Left ventricle myocardium inferior (tissue), 1 donor: Measurements from ENCODE around the gene FBXO8. TPM values are rescaled to one million over a fixed set of nuclear protein-coding genes. Genes with fewer than 3 reads are reported as not detected.

Experiments
- DNase-seq: peaks from one replicate; pipeline ENCODE4 v3.0.0-alpha.2; 2020
- H3K27ac ChIP-seq: fragments of 200-600 bp; replicated peaks from 2 replicates; pipeline ENCODE4 v1.8.0; 2021
- H3K27me3 ChIP-seq: fragments of 200-600 bp; 2 replicates; pipeline ENCODE4 v1.8.0; 2021; ENCODE audit warnings: low read depth
- H3K36me3 ChIP-seq: fragments of 200-600 bp; 2 replicates; pipeline ENCODE4 v1.8.0; 2021
- H3K4me1 ChIP-seq: fragments of 200-600 bp; 2 replicates; pipeline ENCODE4 v1.8.0; 2021
- H3K4me3 ChIP-seq: fragments of 200-600 bp; 2 replicates; pipeline ENCODE4 v1.8.0; 2021; ENCODE audit warnings: mild to moderate bottlenecking, moderate library complexity
- H3K9me3 ChIP-seq: fragments of 200-600 bp; replicated peaks from 2 replicates; pipeline ENCODE4 v1.8.0; 2021
- intact Hi-C: fragments of 100-400 bp; cut with micrococcal nuclease; formaldehyde crosslinking; loops from one replicate; pipeline ENCODE4 v1.11.0; 2022
- total RNA-seq: library from RNA; stranded (reverse); fragmentation: NEBNext Ultra II Directional; extraction: Animal tissue kit (Norgen Biotek cat#: 25700); gene quantifications from one replicate; pipeline ENCODE4 v1.2.1, GENCODE V29; 2021
- TF ChIP-seq, protein P1 (sequence below): fragments of 200-600 bp; IDR thresholded peaks from 2 replicates; pipeline ENCODE4 v1.8.0; 2021; ENCODE audit warnings: antibody characterized with exemption, mild to moderate bottlenecking, borderline replicate concordance
- donor health status: DM: no; HTN: yes; CAD: no; lungs with severe emphysema.

Gene FBXO8
- total RNA-seq, 1 donor from 2014 or later = 29.5 TPM

DNA sequence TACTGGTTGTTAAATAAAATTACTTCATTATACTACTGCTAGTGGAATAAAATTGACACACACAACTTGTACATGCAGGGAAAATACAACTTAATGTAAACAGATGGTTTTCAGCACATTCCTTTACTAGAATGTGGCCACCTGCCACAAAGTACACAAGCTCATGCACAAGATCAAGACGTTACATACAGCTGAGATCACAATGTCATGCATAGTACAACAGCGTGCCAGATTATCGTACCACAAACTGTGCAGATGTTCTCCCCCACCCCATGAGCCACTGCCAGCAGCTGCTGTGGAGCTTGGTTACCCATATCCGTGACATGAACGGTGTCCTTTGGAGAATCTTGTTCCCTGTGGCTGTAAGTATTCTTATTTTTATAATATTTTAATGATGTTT lies 27.7 kb downstream of the FBXO8 start:
- DNase-seq = no peak
- peaks cover 31% of the 10 kb centered on the region for H3K4me1 ChIP-seq
- intact Hi-C loops = no loop called here
- H3K27me3 ChIP-seq = no peaks in the 10 kb centered on the region
- H3K4me3 ChIP-seq = no peak overlapping the region
- peaks cover 24% of the 10 kb centered on the region for H3K36me3 ChIP-seq
- H3K9me3 ChIP-seq = no peaks in the 10 kb centered on the region
- no peak overlapping the region for H3K27ac ChIP-seq
- TF ChIP-seq, protein P1, sequence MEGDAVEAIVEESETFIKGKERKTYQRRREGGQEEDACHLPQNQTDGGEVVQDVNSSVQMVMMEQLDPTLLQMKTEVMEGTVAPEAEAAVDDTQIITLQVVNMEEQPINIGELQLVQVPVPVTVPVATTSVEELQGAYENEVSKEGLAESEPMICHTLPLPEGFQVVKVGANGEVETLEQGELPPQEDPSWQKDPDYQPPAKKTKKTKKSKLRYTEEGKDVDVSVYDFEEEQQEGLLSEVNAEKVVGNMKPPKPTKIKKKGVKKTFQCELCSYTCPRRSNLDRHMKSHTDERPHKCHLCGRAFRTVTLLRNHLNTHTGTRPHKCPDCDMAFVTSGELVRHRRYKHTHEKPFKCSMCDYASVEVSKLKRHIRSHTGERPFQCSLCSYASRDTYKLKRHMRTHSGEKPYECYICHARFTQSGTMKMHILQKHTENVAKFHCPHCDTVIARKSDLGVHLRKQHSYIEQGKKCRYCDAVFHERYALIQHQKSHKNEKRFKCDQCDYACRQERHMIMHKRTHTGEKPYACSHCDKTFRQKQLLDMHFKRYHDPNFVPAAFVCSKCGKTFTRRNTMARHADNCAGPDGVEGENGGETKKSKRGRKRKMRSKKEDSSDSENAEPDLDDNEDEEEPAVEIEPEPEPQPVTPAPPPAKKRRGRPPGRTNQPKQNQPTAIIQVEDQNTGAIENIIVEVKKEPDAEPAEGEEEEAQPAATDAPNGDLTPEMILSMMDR = no peak

DNA sequence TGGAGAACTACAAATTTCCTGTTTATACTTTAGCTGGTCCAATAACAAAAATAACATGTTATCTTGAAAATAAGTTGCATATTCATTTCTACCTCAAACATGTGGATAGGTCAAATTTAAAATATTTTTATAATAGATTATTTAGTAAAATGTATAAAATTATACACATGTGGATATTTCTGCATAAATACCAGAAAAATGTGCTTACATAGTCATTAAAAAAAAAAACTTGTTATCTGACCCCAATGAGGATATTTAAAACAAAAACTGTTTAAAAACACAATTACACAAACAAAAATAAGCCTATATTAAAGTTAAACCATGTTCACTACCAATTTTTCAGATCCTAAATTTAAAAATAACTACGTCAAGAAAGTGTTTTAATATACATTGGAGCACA lies 28.1 kb downstream of the FBXO8 start:
- H3K27ac ChIP-seq = no peak overlapping the region
- H3K4me1 ChIP-seq = peaks cover 27% of the 10 kb centered on the region
- no peaks in the 10 kb centered on the region for H3K27me3 ChIP-seq
- DNase-seq = no peak
- peaks cover 24% of the 10 kb centered on the region for H3K36me3 ChIP-seq
- no peaks in the 10 kb centered on the region for H3K9me3 ChIP-seq
- no peak overlapping the region for H3K4me3 ChIP-seq
- intact Hi-C loops = no loop called here
- TF ChIP-seq, protein P1 = no peak

DNA sequence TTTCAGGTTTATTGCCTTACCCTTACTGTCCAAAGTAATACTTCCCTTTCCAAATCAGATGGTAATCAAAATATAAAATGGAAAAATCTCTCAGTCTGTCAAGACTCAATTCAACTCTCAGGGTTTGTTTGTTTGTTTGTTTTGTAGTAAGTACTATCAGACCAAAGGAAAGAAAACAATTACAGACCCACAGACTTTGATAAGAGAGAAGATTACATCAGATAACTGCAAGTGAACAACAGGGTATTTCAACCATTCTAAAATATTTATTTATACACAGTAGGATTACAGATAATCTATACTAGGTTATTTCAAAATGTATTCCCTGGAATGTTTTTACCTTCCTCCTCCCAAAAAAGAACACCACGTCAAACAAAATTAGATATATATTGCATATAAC lies 28.9 kb downstream of the FBXO8 start:
- Histone ChIP-seq H3K27ac (no peak overlapping the region), H3K4me1 (peaks cover 19% of the 10 kb centered on the region), H3K36me3 (peaks cover 26% of the 10 kb centered on the region), H3K4me3 (no peak overlapping the region), H3K9me3 (no peaks in the 10 kb centered on the region), H3K27me3 (no peaks in the 10 kb centered on the region)
- no peak for DNase-seq
- TF ChIP-seq, protein P1 = no peak
- intact Hi-C loops = no loop called here

DNA sequence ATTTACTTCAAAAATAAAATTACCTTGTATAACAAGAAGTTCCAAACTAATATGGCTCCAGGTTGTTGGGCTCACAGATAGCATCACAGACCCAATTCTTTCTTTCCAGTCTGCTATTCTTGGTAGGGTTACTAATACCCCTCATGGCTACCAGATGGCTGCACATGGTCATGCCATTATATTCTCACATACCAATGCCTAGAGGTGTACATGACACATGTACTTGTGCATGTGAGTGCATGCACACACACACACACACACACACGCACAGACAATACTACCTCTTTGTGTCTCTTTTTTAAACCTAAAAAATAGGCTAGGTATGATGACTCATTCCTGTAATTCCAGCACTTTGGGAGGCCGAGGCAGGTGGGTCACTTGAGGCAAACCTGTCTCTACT lies 31.1 kb downstream of the FBXO8 start:
- TF ChIP-seq, protein P1 = no peak
- Histone ChIP-seq H3K36me3 (peaks cover 14% of the 10 kb centered on the region), H3K27ac (no peak overlapping the region), H3K27me3 (no peaks in the 10 kb centered on the region), H3K4me1 (peaks cover 31% of the 10 kb centered on the region), H3K9me3 (no peaks in the 10 kb centered on the region), H3K4me3 (no peak overlapping the region)
- no peak for DNase-seq
- intact Hi-C loops = no loop called here

DNA sequence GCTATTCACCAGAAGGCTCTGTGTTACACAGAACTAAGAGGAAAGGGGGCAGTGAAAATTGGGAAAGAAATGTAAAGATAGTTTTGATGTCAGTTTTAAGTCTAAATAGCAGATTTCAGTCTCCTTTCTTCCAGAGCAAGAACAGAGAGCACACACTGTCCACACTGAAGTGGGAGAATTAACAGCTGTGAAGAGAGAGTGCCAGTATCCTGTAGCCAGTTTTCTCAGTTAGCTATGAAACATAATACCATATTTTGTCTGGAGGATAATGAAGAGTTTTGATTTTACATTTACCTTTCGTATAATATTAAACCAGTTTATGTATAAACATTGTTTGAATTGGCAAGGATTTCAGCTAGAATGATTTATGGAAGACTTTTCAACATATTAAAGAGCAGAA lies 35.1 kb downstream of the FBXO8 start:
- Histone ChIP-seq H3K9me3 (no peaks in the 10 kb centered on the region), H3K36me3 (peaks cover 3% of the 10 kb centered on the region), H3K27ac (no peak overlapping the region), H3K4me3 (no peak overlapping the region), H3K4me1 (peaks cover 15% of the 10 kb centered on the region), H3K27me3 (no peaks in the 10 kb centered on the region)
- intact Hi-C loops = no loop called here
- TF ChIP-seq, protein P1 = no peak
- DNase-seq = no peak

DNA sequence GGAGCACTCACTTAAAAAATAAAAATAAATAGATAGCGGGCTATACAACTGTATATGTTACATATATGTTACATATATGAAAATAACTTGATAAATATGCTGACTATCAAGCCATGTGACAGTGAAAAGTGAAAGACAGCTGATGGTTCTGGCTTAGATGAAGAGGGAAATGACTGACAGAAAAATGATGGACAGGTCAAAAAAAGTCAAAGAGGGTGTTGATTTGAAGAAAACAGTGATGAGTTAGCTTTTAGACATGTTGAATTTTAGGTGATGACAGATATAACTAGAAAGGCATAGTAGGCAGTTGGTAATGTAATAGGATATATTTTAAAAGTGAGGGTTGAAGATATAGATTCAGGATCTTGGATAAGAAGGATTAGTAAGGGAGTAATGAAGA lies 37.8 kb downstream of the FBXO8 start:
- TF ChIP-seq, protein P1 = no peak
- Histone ChIP-seq H3K4me1 (peaks cover 15% of the 10 kb centered on the region), H3K27me3 (no peaks in the 10 kb centered on the region), H3K27ac (no peak overlapping the region), H3K9me3 (no peaks in the 10 kb centered on the region), H3K36me3 (peaks cover 6% of the 10 kb centered on the region), H3K4me3 (no peak overlapping the region)
- no peak for DNase-seq
- intact Hi-C loops = no loop called here
